Esophagus muscularis mucosa (tissue), 3 donors: ENCODE measurements around the gene STARD9.

Experiments
- CTCF ChIP-seq, 3 experiments: fragments of 200-600 bp in 2 of 3; fragments of 450-650 bp in 1 of 3; sonication (generic) in 2 of 3; IDR thresholded peaks; one replicate each; pipeline ENCODE4 v1.5.1; 2017 to 2019; ENCODE audit warnings: antibody characterized with exemption in 3 of 3, mild to moderate bottlenecking in 2 of 3, moderate library complexity in 1 of 3
- POLR2A ChIP-seq: fragments of 450-650 bp; IDR thresholded peaks from one replicate; pipeline ENCODE4 v1.6.1; 2017; ENCODE audit warnings: antibody characterized with exemption, moderate library complexity, mild to moderate bottlenecking, low read depth
- POLR2AphosphoS5 ChIP-seq, 2 donors: sonication (generic); formaldehyde crosslinking; IDR thresholded peaks; one replicate each; pipeline ENCODE4 v1.6.1; 2017; ENCODE audit warnings: antibody characterized with exemption in 2 of 2

- no peak for TF ChIP-seq POLR2AphosphoS5 (IDR thresholded peaks at IDR 0.05)
- TF ChIP-seq CTCF (IDR thresholded peaks at IDR 0.05) = no peak
- TF ChIP-seq POLR2A = no peak
These were observed 166.7 kb downstream of the STARD9 start for GRCh38 chr15:42742149-42742548.
